ENCODE measurements around the gene MTG1.
"Not testable (repeated sequence)": the region's sequence is repeated elsewhere in the genome, so short reads cannot be mapped to it uniquely, and the experiment has no call there.

MTG1 gene

DNA sequence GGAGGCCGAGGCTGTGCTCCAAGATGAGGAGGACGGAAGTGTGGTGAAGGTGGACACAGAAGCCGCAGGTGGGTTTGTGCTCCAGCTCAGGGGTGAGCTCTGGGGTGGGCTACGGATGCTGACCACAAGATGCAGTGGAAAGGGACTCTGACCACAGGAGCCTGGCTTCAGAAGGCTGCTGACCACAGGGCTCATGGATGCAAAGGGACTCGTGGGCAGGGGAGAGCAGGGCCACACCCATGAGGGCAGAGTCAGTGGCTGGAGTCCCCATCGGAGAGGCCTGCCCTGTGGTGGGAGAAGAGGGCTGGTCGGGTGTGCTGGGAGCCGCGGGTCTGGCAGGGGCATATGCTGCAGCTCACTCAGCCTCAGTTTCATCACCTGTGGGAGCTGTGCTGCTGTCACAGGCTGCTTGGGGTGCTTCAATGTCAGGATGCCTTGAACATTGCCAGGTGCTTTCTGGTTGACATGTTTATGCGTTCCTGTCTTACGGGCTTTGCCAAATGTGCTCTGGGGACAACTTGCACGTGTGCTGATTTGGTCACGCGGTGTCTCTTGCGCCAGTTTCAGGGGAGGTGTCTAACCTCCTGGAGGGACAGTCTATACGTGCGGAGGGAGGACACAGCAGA lies 73.4 kb downstream of the MTG1 start:
- DNase-seq (ENCODE audit: low spot score), result peak; percentile 40
- Histone ChIP-seq H3K4me3 (no peak overlapping the region), H3K27ac (no peak overlapping the region)
- TF ChIP-seq, protein P1, sequence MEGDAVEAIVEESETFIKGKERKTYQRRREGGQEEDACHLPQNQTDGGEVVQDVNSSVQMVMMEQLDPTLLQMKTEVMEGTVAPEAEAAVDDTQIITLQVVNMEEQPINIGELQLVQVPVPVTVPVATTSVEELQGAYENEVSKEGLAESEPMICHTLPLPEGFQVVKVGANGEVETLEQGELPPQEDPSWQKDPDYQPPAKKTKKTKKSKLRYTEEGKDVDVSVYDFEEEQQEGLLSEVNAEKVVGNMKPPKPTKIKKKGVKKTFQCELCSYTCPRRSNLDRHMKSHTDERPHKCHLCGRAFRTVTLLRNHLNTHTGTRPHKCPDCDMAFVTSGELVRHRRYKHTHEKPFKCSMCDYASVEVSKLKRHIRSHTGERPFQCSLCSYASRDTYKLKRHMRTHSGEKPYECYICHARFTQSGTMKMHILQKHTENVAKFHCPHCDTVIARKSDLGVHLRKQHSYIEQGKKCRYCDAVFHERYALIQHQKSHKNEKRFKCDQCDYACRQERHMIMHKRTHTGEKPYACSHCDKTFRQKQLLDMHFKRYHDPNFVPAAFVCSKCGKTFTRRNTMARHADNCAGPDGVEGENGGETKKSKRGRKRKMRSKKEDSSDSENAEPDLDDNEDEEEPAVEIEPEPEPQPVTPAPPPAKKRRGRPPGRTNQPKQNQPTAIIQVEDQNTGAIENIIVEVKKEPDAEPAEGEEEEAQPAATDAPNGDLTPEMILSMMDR (IDR thresholded peaks at IDR 0.05), result no peak

GRCh38 chr10:133469205-133469604 lies 75.2 kb downstream of the MTG1 start:
- not testable (repeated sequence) for DNase-seq (ENCODE audit: low spot score); H3K27ac ChIP-seq; H3K4me3 ChIP-seq

- TF ChIP-seq, protein P1 (IDR thresholded peaks at IDR 0.05), result no peak
These were observed 77.5 kb downstream of the MTG1 start for GRCh38 chr10:133471300-133472109.

More at GRCh38 chr10:133471300-133472109, 77.5 kb downstream of the MTG1 start:
- no peak for DNase-seq (ENCODE audit: low spot score)
- H3K27ac ChIP-seq, result no peak overlapping the region
- H3K4me3 ChIP-seq, result no peak overlapping the region
